ENCODE measurements around the gene PDLIM4.

The PDLIM4 gene

DNA sequence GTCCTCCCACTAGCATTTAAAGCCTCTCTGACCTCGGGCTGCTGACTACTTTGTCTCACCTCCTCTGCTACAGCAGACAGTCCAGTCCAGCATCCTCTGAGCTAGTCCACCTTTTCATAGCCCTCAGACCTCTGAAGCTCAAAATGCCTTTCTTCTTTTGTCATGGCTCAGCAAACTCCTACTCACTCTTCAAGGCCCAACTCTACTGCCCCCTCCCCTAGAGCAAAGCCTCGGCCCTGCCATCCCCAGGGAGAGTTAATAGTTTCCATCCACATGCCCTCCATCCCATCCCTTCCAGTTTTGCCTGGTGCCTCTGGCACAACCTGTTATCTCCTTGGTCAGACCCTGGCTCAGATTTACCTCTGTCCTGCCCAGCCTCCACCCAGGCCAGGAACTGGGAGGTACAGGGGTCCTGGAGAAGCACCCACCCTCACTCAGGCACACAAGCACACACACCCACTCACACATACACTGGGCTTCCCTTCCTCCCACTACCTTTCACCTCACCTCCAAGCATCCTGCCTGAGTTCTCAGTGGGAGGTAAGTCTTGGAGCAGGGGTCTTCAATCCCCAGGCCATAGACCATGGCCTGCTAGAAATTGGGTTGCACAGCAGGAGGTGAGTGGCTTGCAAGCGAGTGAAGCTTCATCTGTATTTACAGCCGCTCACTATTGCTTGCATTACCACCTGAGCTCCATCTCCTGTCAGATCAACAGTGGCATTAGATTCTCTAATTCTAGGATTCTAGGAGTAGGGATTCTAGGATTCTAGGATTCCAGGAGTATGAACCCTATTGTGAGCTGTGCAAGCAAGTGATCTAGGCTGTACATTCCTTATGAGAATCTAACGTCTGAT, 18.1 kb downstream of the PDLIM4 start:
- TF ChIP-seq, protein P1, sequence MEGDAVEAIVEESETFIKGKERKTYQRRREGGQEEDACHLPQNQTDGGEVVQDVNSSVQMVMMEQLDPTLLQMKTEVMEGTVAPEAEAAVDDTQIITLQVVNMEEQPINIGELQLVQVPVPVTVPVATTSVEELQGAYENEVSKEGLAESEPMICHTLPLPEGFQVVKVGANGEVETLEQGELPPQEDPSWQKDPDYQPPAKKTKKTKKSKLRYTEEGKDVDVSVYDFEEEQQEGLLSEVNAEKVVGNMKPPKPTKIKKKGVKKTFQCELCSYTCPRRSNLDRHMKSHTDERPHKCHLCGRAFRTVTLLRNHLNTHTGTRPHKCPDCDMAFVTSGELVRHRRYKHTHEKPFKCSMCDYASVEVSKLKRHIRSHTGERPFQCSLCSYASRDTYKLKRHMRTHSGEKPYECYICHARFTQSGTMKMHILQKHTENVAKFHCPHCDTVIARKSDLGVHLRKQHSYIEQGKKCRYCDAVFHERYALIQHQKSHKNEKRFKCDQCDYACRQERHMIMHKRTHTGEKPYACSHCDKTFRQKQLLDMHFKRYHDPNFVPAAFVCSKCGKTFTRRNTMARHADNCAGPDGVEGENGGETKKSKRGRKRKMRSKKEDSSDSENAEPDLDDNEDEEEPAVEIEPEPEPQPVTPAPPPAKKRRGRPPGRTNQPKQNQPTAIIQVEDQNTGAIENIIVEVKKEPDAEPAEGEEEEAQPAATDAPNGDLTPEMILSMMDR (IDR thresholded peaks at IDR 0.05; ENCODE audit: low read depth, low read length), result no peak
- no peak for TF ChIP-seq POLR2A (IDR thresholded peaks at IDR 0.05; ENCODE audit: extremely low read depth, insufficient read length)
- no peak for TF ChIP-seq MYC (IDR thresholded peaks at IDR 0.05; ENCODE audit: low read depth, low read length)
- TF ChIP-seq, protein P2, sequence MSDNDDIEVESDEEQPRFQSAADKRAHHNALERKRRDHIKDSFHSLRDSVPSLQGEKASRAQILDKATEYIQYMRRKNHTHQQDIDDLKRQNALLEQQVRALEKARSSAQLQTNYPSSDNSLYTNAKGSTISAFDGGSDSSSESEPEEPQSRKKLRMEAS (IDR thresholded peaks at IDR 0.05; ENCODE audit: low read depth, low read length), result no peak
- H3K4me3 ChIP-seq (ENCODE audit: low read depth, low read length), result no peak overlapping the region
- DNase-seq (ENCODE audit: low read depth), result no peak

DNA sequence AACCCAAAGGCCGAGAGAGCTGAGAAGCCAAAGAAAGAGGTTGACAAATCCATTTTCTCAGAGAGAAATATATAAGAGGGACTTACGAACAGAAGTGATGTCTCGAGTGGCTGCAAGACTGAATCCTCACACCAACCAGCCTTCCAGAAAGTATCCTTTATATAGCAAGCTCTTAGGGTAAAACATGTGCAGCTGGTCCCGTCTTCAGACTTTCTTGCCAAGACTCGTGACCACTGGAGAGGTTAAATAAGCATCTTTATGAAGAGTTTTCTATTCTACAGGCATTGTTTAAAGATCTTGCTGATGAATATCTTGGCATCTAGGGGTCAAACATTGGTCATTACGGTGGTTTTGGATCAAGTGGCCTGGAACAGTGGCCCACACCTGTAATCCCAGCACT, 19.8 kb downstream of the PDLIM4 start:
- no peak for DNase-seq (ENCODE audit: low read depth)
- TF ChIP-seq, protein P2 (IDR thresholded peaks at IDR 0.05; ENCODE audit: low read depth, low read length), result no peak
- no peak overlapping the region for H3K4me3 ChIP-seq (ENCODE audit: low read depth, low read length)

DNA sequence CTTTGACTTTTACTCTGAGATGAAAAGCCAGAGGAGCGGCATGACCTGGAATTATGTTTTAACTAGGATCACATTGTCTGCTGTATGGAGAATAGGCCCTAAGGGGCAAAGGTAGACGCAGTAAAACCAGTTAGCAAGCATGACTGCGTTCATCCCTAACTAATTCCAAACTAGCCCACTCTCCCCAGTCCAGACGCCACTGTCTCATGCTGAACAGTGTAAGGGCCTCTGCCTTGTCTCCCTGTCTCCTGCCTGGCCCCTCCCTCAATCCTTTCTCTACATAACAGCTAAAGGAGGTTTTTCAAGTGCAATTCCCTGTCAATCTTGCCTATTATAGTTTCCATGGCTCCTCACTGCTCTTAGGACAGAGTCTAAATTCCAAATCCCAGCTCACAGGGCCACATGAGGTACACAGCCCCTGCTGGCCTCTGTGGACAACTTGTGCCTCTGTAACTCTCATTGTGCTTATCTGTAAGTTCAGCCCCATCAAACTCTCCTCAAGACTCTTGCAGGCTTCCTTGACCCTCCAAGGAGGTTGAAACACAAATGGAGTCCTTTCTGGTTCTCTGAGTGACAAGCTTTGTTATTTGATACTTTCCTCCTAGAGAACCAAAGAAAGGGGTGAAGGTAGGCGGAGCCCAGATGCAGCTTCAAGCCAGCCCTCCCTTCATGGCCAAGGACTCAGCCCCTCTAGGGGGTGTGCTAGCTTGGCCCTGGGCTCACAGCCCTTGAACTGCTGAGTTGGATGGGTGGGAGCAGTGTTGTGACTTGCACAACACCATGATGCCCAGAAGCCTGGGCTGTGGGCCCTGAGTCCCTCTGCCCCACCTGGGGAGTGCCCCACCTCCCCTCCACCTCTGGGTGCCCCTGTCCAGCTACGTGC, 20.7 kb downstream of the PDLIM4 start:
- TF ChIP-seq, protein P1 (IDR thresholded peaks at IDR 0.05; ENCODE audit: low read depth, low read length), result no peak
- TF ChIP-seq MYC (IDR thresholded peaks at IDR 0.05; ENCODE audit: low read depth, low read length) (no peak), POLR2A (IDR thresholded peaks at IDR 0.05; ENCODE audit: extremely low read depth, insufficient read length) (no peak)
- TF ChIP-seq, protein P2 (IDR thresholded peaks at IDR 0.05; ENCODE audit: low read depth, low read length), result no peak
- H3K4me3 ChIP-seq (ENCODE audit: low read depth, low read length), result no peak overlapping the region
- no peak for DNase-seq (ENCODE audit: low read depth)

DNA sequence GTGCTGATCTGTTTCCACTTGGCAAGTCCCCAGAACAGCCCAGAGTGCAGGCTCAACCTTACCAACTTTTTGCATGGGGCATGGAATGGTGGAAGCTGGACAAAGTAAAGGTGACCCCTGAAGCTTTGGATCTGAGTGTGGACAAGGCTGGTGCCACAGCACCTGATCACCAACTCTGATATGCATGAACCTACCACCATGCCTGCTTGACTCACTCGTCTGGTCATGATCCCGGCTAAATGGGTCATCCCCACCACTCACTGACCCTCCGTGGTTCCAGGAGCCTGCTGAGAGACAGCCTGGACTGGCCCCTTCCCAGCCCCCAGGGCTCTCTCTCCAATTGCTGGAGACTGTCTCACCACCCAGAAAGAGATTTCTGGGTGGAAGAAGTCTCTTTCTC, 22.3 kb downstream of the PDLIM4 start:
- no peak for TF ChIP-seq MYC (IDR thresholded peaks at IDR 0.05; ENCODE audit: low read depth, low read length)
- TF ChIP-seq POLR2A (IDR thresholded peaks at IDR 0.05; ENCODE audit: extremely low read depth, insufficient read length), result no peak
- TF ChIP-seq, protein P2 (IDR thresholded peaks at IDR 0.05; ENCODE audit: low read depth, low read length), result no peak
- DNase-seq (ENCODE audit: low read depth), result no peak

DNA sequence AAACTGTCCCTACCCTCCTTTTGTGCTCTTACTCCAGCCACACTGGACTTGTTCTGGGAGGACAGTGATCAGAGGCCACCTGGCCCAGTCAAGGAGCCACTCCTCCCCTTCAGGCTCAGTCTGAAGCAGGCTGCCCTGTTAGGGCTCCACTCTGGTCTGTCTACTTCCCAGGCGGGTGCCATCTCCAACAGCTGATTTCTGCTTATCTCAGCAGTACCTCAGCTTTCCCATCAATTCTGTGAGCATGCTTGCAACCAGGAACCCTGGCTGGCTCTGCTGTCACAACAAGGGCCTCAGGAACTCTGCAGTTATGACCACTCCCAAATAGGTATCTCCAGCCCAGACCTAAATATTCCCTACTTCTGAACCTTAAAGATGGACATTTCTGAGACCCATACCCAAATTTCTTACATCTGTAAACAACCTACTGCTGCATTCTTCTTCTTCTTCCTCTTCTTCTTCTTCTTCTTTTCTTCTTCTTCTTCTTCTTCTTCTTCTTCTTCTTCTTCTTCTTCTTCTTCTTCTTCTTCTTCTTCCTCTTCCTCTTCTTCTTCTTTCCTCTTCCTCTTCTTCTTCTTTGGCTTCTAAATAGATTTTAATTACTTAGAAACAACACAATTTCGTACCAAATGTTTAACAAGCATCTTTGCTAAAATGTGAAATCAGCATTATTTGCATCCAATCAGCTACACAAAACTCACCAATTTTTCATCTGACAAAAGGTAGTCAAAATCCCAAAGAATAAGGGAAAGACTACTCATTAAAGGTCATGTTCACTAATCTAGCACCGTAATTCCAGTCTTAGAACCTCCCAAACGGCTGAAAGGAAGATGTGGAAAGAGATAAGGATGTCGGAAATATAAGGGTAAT, 23.1 kb downstream of the PDLIM4 start:
- no peak overlapping the region for H3K4me3 ChIP-seq (ENCODE audit: low read depth, low read length)
- TF ChIP-seq POLR2A (IDR thresholded peaks at IDR 0.05; ENCODE audit: extremely low read depth, insufficient read length) (no peak), MYC (IDR thresholded peaks at IDR 0.05; ENCODE audit: low read depth, low read length) (no peak)
- TF ChIP-seq, protein P2 (IDR thresholded peaks at IDR 0.05; ENCODE audit: low read depth, low read length), result no peak
- TF ChIP-seq, protein P1 (IDR thresholded peaks at IDR 0.05; ENCODE audit: low read depth, low read length), result no peak
- no peak for DNase-seq (ENCODE audit: low read depth)

More for the DNA sequence above, 22.3 kb downstream of the PDLIM4 start:
- H3K4me3 ChIP-seq (ENCODE audit: low read depth, low read length), result no peak overlapping the region
